Fibroblast of lung (primary cell): ENCODE data around the gene GRID1.

Experiments
- CTCF ChIP-seq, 2 donors: IDR thresholded peaks in 1 of 2; conservative IDR thresholded peaks in 1 of 2; 1 replicate in 1 of 2; 2 replicates in 1 of 2; pipeline ENCODE4 v1.5.1; 2011 to 2012; ENCODE audit warnings: low read length in 2 of 2, control low read depth in 1 of 2, inconsistent platforms in 1 of 2, low read depth in 1 of 2, mild to moderate bottlenecking in 1 of 2
- EZH2 ChIP-seq: IDR thresholded peaks from 2 replicates; pipeline ENCODE4 v1.5.1; 2012; ENCODE audit warnings: low read length, control low read depth, mild to moderate bottlenecking; ENCODE audit errors: missing control alignments

- TF ChIP-seq EZH2 (no peak), CTCF (conservative IDR thresholded peaks at IDR 0.05 in 1 of 2, IDR thresholded peaks at IDR 0.05 in 1 of 2; ENCODE audit: low read depth in 1 of 2, low read length in 2 of 2) (no peak)
Measured at GRCh38 chr10:86246279-86246940, 120.2 kb downstream of the GRID1 start.
